ENCODE results near the gene G2E3.
"Not testable (repeated sequence)": the region's sequence is repeated elsewhere in the genome, so short reads cannot be mapped to it uniquely, and the experiment has no call there.

G2E3 gene

DNA sequence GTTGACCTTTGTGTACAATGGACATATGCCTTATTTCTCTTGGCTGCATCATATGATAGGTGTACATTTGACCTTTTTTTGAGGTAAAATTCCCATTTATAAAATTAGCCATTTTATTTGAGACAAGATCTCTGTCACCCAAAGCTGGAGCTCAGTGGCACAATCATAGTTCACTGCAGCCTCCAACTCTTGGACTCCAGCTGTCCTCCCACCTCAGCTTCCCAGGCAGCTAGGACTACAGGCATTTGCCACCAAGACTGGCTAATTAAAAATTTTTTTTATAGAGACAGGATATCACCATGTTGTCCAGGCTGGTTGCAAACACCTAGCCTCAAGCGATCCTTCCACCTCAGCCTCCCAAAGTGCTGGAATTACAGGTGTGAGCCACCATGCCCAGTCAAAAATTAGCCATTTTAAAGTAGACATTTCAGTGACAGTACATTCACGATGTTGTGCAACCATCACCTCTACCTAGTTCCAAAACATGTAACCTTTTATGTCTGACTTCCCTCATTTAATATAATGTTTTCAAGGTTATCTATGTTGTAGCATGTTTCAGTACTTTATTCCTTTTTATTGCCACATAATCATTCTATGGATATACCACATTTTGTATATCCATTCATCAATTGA, 5.4 kb downstream of the G2E3 start:
- DNase-seq, result no peak

DNA sequence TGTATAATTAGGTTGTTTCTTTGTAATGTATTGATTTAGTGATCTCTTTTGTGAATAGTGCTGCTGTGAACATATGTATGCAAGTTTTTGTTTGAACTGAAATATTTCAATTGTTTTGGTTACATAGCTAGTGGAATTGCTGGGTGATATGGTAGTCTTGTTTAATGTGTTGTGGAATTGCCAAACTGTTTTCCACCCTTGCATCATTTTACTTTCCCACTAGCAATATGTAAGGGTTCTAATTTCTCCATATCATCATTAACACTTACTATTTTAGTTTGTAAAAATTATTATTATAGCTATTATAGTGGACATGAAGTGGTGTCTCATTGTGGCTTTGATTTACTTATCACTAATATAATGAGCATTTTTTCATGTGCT, 5.9 kb downstream of the G2E3 start:
- DNase-seq, result no peak

DNA sequence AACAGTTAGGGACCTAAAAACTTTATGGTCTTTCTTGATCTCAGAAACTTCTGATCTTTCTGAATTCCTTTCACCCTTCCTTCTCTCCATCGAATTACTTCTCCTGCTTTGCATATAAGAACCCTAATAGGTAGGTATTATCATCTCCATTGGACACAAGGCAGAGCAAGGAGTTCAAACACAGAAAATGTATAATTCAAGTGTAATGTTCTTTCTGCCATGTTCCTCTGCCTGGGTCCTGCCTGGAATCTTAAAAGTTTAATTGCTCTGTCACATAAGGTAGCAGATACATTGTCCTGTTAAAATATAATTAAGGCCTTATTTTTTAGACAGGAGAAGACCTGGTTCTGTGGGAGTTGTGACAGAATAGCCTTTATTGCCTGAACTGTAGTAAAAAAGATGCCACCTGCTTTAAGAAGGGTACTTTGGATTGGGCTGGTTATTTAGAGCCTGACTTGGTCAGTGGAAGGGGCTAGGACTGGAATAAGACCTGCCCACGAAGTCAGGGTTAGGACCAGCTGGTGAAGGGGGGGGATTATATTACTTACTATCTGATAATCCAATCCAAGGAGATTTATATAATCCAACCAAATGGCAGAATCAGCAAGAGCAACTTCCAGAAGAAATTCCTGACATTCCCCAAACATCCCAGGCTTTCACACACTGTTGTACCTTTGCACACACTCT, 10.4 kb downstream of the G2E3 start:
- no peak for DNase-seq

DNA sequence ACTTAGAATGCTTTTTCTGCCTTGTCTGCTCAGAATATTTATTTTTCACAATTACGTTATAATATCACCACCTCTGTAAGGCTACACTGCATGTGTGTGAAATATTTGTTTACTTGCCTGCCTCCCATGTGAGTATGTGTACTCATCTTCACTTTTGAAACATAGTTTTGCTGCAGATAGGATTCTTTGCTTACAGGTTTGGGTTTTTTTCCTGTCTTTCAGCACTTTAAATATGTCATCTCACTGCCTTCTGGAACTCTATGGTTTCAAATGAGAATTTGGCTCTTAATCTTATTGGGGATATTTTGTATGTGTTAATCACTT, 10.9 kb downstream of the G2E3 start:
- DNase-seq, result no peak

DNA sequence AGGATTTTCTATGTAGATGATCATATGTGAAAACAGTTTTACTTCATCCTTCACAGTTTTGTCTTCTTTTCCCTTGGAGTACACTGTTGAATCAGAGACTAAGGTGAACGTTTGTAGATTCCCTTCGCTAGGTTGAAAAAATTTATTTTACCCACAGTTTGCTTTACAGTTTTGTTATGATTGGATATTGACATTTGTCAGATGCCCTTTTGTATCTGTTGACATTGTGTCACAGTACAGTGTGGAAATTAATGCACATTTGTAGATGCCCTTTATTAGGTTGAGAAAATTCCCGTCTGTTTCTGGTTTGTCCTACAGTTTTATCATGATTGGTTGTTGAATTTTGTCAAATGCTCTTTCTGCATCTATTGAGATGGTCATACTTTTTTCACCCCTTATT, 13.3 kb downstream of the G2E3 start:
- DNase-seq, result no peak

DNA sequence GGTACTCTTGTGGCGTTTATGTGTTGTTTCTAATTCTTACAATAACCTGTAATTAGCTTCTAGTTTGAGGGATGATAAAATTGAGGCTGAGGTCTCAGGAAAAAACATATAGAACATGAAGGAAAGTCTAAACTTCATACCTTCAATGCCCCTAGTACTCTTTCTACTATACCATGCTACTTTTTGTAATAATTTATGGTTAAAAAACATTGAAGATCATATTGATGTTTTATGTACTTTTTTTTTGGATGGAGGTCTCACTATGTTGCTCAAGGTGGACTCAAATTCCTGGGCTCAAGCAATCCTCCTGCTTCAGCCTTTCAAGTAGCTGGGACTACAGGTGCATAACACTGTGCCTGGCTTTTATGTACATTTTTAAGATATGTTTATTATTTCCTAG, 13.8 kb downstream of the G2E3 start:
- DNase-seq, result no peak

DNA sequence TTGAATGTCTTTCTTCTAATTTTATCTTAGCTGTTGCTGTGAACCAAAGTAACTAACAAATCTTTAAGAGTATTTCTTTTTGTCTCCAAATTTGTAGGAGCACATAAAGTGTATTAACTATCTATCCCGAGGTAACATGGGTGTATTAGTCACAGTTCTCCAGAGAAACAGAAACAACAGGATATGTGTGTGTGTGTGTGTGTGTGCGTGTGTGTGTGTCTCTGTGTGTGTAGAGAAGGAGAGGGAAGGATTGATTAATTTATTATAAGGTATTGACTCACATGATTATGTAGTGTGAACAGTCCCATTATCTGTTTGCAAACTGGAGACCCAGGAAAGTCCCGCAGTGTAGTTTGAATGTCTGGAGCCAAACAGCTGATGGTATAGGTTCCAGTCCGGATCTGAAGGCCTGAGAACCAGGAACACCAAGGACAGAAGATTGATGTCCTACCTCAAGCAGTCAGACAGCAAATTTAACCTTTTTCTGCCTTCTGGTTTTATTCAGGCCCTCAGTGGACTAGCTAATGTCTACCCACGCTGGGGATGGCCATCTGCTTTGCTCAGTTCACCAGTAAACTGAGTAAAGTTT, 14.4 kb downstream of the G2E3 start:
- no peak for DNase-seq

DNA sequence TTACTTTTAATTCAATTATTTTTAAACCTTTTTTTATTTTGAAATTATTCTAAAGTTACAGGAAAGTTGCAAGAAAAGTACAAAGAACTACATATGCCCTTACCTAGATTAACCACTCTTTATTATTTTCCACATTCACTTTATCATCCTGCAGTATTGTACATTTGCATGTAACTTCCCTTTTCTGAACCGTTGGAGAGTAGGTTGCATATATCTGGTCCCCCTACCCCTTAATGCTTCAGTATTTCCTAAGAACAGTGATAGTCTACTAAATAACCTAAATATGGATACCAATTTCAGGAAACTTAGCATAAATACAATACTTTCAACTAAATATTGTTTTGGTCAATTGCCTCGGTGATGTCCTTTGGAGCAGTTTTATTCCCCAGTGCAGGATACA, 15.0 kb downstream of the G2E3 start:
- DNase-seq, result no peak

DNA sequence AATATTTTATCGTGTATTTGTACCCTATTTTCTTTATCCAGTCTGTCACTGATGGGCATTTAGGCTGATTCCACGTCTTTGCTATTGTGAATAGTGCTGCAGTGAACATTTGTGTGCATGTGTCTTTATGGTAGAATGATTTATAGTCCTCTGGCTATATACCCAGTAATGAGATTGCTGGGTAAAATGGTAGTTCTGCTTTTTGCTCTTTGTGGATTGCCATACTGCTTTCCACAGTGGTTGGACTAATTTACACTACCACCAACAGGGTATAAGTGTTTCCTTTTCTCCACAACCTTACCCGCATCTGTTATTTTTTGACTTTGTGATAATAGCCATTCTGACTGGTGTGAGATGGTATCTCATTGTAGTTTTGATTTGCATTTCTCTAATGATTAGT, 15.8 kb downstream of the G2E3 start:
- DNase-seq, result not testable (repeated sequence)

DNA sequence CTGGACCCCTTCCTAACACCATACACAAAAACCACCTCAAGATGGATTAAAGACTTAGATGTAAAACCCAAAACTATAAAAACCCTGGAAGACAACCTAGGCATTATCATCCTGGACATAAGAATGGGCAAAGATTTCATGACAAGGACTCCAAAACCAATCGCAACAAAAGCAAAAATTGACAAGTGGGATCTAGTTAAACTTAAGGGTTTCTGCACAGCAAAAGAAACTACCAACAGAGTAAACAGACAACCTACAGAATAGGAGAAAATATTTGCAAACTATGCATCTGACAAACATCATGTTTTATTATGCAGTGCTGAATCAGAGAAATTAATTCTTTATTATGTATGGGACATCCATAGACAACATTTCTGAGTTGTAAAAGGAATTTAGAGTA, 17.4 kb downstream of the G2E3 start:
- not testable (repeated sequence) for DNase-seq

DNA sequence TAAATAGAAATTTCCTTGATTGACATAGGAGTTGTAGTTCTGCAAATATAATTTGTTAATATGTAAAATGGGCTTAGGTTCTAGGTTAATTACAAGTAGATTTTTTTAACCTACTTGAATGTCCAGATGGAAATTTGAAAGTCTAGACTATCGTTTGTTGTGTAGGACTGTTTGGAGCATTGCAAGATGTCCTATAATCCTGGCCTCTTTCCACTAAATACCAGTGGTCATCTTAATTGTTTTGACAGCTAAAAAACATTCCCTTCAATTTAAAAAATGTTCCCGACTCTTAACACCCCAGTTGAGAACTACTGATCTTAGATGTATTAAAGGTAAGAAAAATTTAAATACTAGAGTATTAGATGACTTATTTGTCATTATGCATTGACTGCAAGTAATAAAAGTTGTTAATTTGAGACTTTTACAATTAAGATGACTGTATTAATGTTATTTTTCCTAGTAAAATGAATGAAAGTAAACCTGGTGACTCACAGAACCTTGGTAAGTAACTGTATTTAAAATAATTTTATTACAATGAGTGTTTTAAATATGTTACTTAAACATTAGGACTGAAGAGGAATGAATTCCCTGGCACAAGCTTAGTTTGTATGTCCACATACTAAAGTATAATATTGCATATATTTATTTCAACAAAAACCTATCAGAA, 21.8 kb downstream of the G2E3 start:
- DNase-seq, result no peak

DNA sequence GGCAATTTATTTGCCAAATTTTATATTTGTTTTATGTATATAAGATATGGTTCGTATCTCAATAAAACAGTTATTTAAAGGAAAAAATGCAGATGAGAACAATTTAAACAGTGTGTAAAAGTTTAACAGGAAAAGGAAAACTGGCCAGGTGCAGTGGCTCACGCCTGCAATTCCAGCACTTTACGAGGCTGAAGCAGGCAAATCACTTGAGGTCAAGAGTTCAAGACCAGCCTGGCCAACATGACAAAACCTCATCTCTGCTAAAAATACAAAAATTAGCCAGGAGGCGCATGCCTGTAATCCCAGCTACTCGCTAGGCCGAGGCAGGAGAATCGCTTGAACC, 22.3 kb downstream of the G2E3 start:
- no peak for DNase-seq

DNA sequence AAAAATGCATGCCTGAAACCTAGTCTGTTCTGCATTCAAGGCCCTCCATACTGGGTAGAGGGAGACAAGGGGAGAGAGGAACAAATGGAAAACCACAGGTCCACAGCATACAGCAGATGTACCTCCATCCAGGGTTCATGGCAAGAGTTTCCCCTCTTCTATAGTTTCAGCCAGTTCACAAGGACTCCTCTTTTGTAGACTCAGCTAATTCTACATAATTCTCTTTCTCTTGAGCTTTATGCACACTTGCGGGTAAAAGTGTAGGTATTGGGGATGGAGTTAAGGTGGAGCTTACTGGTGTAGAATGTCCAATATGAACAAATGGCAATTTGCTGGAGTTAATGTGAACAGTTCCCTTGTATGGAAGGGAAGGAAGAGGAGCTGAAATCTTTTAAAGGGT, 23.4 kb downstream of the G2E3 start:
- no peak for DNase-seq

DNA sequence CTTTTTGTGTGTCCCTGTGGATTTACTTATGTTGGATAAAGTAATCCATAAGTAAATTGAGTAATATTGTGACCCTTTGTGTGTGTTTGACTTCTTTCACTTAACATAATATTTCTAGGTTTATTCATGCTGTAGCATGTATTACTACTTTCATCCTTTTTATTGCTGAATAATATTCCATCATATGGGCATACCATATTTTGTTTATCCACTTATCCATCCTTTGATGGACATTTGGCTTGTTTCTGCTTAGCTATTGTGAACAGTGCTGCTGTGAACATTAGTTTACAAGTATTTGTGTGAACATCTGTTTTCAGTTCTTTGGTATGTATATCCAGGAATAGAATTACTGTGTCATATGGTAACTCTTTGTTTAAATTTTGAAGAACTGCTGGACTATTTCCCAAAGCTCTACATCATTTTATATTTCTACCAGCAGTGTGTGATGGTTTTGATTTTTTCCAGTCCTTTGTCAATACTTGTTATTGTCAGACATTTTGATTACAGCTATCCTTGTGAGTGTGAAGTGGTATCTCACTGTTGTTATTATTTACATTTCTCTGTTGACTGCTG, 25.2 kb downstream of the G2E3 start:
- DNase-seq, result no peak

DNA sequence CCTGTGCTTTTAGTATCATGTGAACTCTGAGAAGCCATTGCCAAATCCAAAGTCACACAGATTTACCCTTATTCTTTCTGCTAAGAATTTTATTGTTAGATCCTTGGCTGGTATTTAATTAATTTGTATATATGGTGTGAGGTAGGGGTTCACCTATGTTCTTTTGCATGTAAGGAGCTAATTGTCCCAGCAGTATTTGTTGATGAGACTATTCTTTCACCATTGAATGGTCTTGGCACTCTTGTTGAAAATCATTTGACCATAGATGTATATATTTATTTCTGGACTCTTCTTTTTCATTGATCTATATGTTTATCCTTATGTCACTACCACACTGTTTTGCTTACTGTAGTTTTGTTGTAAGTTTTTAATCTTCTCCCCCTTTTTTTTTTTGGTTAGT, 26.2 kb downstream of the G2E3 start:
- DNase-seq, result no peak

DNA sequence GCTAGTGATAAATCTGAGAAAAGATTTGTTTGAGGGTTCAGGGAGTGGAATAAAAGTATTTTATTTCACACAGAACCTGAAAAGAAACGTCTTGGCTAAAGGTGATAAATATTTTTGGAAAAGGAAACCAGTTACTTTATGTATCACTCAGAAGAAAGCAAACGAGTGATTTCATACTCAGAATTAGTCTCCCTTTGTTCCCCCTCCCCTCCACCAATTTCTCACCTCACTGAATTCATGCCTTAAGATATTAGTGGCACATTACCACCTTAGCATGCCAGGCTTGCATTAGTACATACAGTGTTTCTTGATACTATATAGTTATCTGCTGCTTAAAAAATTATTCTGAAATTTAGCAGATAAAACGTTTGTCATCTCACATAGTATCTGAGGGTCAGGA, 28.2 kb downstream of the G2E3 start:
- DNase-seq, result no peak

DNA sequence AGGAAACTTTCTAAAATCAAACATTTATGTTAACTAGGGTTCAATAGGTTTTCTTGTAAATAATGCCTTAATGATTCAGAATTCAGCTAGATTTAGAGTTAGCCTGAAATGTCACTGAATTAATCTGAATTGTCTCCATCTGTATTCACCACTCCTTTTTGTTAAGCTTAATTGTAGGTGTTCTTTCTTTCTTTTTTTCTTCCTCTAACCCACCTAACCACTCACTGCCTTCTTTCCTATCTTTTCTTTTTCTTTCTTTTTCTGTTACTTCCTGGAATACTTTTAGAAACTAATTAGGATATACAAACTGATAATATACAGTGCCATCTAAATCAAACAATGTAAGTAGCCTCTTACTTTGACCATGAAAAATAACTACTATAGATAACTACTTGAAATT, 29.9 kb downstream of the G2E3 start:
- no peak for DNase-seq

DNA sequence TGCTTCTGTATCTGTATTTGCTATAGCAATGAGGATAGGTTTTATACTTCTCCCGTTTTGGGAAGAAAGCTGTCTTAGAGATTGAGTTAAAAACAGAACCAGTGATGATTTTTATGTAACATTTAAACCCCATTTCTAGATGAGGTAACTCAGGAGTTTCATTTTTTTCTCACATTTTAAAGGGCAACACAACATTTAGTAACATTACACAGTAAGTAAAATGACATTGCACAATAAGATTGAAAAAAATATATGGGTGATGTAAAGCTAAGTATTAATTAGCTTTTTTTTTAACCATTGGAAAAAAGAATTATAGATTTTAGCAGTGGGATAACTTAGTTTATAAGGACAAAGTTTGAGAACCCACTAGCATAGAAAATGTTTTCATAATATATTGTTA, 38.0 kb downstream of the G2E3 start:
- no peak for DNase-seq

DNA sequence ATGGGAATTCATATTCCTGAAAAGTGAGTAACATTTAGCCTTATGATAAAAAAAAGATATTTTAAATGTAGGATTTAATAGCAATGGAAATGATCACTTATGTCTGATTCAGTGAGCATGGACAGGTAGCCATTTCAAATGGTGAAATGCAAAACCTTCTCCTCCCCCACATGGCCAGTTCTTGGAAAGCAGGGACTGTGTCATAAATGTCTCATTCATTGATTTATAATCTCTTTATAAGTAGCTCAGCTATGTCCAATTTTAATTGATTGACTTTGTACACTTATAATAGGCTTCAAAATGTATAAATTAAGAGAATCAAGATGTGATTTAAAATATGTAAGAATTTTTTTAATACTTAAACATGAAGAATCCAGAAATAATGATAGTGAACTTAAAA, 38.5 kb downstream of the G2E3 start:
- DNase-seq, result no peak

DNA sequence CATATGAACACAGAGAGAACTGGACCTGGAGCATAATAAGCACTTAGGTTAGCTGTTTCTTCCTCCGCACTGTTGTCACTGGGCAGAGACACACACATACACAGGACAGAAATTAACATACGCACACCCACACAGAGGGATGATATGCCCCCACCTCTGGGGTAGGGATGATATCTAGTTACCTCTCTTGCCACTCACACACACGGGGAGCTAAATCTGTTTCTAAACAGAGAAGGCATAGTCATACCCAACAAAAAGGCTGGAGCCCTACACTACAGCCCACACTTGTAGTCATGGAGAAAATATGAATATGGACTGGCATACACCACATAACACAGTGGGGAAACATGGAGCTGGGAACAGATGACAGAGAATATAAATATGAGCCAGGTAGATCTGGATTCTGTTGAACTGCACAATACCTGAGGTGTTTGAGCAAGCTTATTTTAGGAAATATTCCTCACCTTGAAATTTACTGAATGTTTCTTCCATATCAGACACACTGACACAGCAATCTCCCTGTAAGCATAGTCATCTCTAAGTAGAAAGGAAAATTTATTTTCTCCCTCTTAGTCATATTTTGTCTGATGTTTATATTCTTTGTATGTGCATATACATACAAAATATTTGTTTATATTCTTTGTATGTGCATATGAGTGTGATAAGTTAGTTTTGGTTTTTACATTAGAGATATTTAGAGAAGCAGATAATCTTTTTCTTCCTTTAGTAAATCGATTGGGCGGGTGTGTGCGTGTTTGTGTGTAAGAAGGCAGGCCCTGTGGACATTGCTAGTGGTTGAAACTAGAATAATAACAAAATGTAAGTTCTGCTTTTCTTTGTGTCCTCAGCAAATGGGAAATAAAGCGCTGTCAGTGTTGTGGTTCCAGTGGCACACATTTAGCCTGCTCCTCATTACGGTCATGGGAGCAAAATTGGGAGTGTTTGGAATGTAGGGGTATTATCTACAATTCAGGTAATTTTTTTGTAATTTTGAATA, 42.3 kb downstream of the G2E3 start:
- DNase-seq, result no peak

DNA sequence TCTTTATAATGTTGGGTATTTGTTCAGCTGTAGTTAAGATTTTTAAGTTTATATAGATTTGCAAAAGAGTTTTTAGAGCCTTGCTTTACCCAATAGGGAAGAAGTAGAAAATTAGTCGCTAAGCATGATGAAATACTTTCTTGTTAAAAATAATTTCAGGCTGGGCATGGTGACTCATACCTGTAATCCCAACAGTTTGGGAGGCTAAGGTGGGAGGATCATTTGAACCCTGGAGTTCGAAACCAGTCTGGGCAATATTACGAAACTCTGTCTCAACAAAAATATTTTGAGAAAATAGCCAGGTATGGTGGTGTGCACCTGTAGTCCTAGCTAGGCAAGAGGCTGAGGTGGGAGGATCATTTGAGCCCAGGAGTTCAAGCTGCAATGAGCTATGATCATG, 44.4 kb downstream of the G2E3 start:
- no peak for DNase-seq

DNA sequence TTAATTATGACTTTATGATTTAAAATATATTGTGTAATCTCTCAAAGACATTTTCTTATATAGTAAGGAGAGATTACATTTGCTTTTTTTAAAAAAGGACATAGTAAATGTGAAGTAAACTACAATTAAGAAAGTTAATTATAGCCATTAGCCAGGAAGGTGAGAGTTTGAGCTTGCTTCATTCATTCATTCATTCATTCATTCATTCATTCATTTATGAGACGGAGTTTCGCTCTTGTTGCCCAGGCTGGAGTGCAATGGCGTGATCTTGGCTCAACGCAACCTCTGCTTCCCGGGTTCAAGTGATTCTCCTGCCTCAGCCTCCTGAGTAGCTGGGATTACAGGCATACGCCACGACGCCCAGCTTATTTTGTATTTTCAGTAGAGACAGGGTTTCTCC, 45.7 kb downstream of the G2E3 start:
- DNase-seq, result not testable (repeated sequence)

Data from activated effector memory CD4-positive, alpha-beta T cell treated with Interleukin-2 at 50 U/mL for 16 hours (primary cell).